ENCODE data around the gene PRPH. TPM values are rescaled to one million over a fixed set of nuclear protein-coding genes. Genes with fewer than 3 reads are reported as not detected.

The PRPH gene
- total RNA-seq, 1 donor from 2014 or later, result 0.38 TPM

DNA sequence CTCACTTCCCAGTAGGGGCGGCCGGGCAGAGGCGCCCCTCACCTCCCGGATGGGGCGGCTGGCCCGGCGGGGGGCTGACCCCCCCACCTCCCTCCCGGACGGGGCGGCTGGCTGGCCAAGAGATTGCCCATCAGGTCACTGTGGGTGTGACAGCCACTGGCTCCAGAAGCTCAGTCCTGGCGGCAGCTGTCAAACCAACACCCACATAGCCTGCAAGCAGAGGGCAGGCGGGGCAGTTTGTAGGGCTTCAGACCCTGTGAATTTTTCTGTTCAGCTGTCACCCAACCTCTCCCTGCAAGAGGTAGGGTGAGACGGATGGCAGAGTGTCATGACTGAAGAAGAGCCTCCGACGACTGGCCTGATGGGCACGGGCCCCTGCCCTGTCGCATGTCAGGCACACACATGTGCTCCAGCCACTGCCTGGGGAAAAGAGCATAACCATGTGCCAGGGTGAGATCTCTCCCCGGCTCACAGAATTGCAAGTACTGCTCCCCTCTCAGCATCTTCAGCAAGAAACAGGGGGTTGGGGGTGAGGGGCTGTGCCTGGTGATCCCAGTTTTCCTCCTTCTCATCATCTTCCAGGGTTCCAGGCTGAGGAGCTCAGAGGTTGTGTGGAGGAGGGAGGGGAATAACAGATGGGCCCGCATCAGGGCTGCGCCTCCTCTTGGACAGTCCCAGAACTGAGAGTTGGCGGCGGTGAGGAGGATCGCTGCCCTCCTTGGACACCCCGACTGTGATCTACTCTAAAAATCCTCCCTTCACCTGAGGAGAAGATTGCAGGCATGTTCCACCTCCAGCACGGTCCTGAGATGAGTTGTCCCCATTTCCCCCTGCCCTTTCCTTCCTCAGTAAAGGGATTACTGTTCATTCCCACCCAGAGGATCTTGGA is 11.2 kb upstream of the PRPH start:
- Mint-ChIP-seq H3K36me3 (no peaks in the 10 kb centered on the region), H3K27me3 (ENCODE audit: low read depth) (peaks cover 19% of the 10 kb centered on the region), H3K27ac (no peak overlapping the region), H3K9me3 (no peaks in the 10 kb centered on the region), H3K4me1 (no peaks in the 10 kb centered on the region), H3K4me3 (no peak overlapping the region)
- DNase-seq (ENCODE audit: low spot score in 2 of 2, unreplicated experiment in 2 of 2), result no peak
- TF ChIP-seq, protein P1, sequence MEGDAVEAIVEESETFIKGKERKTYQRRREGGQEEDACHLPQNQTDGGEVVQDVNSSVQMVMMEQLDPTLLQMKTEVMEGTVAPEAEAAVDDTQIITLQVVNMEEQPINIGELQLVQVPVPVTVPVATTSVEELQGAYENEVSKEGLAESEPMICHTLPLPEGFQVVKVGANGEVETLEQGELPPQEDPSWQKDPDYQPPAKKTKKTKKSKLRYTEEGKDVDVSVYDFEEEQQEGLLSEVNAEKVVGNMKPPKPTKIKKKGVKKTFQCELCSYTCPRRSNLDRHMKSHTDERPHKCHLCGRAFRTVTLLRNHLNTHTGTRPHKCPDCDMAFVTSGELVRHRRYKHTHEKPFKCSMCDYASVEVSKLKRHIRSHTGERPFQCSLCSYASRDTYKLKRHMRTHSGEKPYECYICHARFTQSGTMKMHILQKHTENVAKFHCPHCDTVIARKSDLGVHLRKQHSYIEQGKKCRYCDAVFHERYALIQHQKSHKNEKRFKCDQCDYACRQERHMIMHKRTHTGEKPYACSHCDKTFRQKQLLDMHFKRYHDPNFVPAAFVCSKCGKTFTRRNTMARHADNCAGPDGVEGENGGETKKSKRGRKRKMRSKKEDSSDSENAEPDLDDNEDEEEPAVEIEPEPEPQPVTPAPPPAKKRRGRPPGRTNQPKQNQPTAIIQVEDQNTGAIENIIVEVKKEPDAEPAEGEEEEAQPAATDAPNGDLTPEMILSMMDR (IDR thresholded peaks at IDR 0.05; ENCODE audit: unreplicated experiment), result no peak

DNA sequence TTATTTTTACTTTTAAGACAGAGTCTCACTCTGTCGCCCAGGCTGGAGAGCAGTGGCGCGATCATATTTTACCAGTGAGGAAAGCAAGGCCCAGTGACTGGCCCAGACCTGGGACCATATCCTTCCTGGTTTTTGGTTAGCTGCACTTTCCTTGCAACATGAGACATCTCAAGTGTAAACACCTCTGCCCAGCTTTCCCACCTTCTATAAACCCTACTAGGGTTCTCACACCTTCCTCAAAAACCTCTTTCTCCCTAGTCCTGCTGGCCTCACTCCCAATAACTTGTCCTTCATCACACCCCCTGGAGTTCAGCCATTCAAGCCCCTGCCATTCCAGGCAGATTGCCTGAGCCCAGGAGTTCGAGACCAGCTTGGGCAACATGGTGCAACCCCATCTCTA is 10.3 kb upstream of the PRPH start:
- Mint-ChIP-seq H3K4me1 (no peaks in the 10 kb centered on the region), H3K27me3 (ENCODE audit: low read depth) (peaks cover 19% of the 10 kb centered on the region), H3K4me3 (no peak overlapping the region), H3K27ac (no peak overlapping the region), H3K36me3 (no peaks in the 10 kb centered on the region), H3K9me3 (no peaks in the 10 kb centered on the region)
- TF ChIP-seq, protein P1 (IDR thresholded peaks at IDR 0.05; ENCODE audit: unreplicated experiment), result no peak
- no peak for DNase-seq (ENCODE audit: low spot score in 2 of 2, unreplicated experiment in 2 of 2)

DNA sequence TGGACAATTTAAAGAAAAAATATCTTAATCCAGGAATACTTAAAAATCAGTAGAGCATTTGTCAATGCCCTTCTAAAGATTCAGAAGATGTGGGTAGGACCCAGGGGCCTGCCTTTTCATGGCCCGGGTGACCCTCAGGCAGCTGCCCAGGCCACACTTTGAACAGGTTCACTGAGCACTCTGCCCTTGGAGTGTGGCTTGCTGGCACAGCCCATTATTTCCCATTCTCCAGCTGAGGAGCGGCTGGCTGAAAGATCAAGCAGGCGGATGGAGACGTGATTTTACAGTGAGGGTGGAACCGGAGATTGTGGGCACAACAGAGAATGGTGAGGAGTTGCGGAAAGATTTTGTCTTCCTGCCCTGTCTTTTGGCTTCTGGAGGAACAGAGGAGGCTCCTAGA is 7.1 kb upstream of the PRPH start:
- TF ChIP-seq, protein P1 (IDR thresholded peaks at IDR 0.05; ENCODE audit: unreplicated experiment), result no peak
- H3K27me3 Mint-ChIP-seq (ENCODE audit: low read depth), result peaks cover 39% of the 10 kb centered on the region
- no peaks in the 10 kb centered on the region for H3K36me3 Mint-ChIP-seq
- H3K4me1 Mint-ChIP-seq, result no peaks in the 10 kb centered on the region
- DNase-seq (ENCODE audit: low spot score in 2 of 2, unreplicated experiment in 2 of 2), result no peak
- no peak overlapping the region for H3K27ac Mint-ChIP-seq
- no peaks in the 10 kb centered on the region for H3K9me3 Mint-ChIP-seq
- H3K4me3 Mint-ChIP-seq, result no peak overlapping the region

DNA sequence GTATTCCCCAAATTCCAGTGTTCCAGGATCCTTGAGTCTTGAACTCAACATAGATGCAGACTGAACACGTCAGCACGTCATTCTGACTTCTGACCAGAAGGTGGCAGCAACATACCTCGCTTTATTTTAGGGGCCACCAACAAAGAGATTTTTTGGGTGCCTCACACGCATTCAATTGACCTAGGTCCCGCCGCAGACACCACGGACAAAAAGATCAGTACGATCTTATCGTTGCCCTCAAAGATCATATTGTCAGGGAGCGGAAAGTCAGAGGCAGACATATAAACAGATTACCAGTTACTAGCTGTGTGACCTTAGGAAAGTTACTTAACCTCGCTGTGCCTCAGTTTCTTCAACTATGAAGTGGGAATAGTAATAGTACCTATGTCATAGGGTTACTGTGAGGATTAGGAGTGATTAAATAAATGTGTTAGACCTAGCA is 6.5 kb upstream of the PRPH start:
- no peaks in the 10 kb centered on the region for H3K4me1 Mint-ChIP-seq
- DNase-seq (ENCODE audit: low spot score in 2 of 2, unreplicated experiment in 2 of 2), result peak in 1 of 2 experiments; percentile 71
- no peaks in the 10 kb centered on the region for H3K36me3 Mint-ChIP-seq
- H3K4me3 Mint-ChIP-seq, result no peak overlapping the region
- no peak overlapping the region for H3K27ac Mint-ChIP-seq
- H3K9me3 Mint-ChIP-seq, result no peaks in the 10 kb centered on the region
- TF ChIP-seq, protein P1 (IDR thresholded peaks at IDR 0.05; ENCODE audit: unreplicated experiment), result peak; percentile 92
- peaks cover 44% of the 10 kb centered on the region for H3K27me3 Mint-ChIP-seq (ENCODE audit: low read depth)

DNA sequence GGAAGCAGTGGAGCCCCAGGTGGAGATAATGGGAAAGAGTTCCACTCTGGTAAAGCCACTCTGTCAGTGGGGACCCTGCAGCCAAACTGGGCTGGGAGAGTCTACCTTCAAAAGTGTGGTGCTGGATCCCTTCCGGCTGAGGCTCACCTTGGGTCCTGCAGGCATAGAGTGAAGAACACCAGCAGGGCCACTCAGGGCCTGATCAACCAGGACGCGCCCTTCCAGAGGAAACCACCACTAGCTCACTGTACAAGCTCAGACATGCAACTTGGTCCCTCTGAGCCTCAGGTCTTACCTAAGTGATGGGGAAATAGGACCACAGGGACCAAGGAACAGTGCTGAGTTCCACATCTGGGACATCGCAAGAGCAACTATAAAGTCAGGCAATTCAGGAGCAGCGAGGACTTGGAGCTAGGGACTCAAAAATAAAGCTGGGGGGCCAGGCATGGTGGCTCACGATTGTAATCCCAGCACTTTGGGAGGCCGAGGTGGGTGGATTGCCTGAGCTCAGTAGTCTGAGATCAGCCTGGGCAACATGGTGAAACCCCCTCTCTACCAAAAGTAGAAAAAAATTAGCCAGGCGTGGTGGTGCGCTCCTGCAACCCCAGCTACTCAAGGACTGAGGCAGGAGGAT is 5.9 kb upstream of the PRPH start:
- H3K36me3 Mint-ChIP-seq, result no peaks in the 10 kb centered on the region
- TF ChIP-seq, protein P1 (IDR thresholded peaks at IDR 0.05; ENCODE audit: unreplicated experiment), result no peak
- H3K27me3 Mint-ChIP-seq (ENCODE audit: low read depth), result peaks cover 49% of the 10 kb centered on the region
- H3K4me1 Mint-ChIP-seq, result no peaks in the 10 kb centered on the region
- DNase-seq (ENCODE audit: low spot score in 2 of 2, unreplicated experiment in 2 of 2), result no peak
- no peaks in the 10 kb centered on the region for H3K9me3 Mint-ChIP-seq
- no peak overlapping the region for H3K4me3 Mint-ChIP-seq
- no peak overlapping the region for H3K27ac Mint-ChIP-seq

Data from mesothelial cell of epicardium (in vitro differentiated cells).